GM12891 (cell line): Measurements from ENCODE around the gene MRPL10.

Source experiments
- PAX5 ChIP-seq: IDR thresholded peaks from 2 replicates; pipeline ENCODE4 v1.6.1; 2011; ENCODE audit warnings: low read length, moderate library complexity, mild to moderate bottlenecking; ENCODE audit not compliant: insufficient read depth, severe bottlenecking
- POLR2A ChIP-seq: IDR thresholded peaks from 2 replicates; pipeline ENCODE4 v1.6.1; 2011; ENCODE audit warnings: low read depth, low read length, control low read depth
- POLR2AphosphoS5 ChIP-seq: IDR thresholded peaks from 2 replicates; pipeline ENCODE4 v1.6.1; 2011; ENCODE audit warnings: low read depth, low read length, control low read depth
- SPI1 ChIP-seq: IDR thresholded peaks from 2 replicates; pipeline ENCODE4 v1.6.1; 2011; ENCODE audit warnings: low read depth, low read length, control low read depth
- TAF1 ChIP-seq: IDR thresholded peaks from 2 replicates; pipeline ENCODE4 v1.6.1; 2011; ENCODE audit warnings: low read depth, low read length, control low read depth

GRCh38 chr17:47853616-47854015, 22.3 kb upstream of the MRPL10 start:
- no peak for TF ChIP-seq POLR2AphosphoS5
- no peak for TF ChIP-seq POLR2A
- no peak for TF ChIP-seq PAX5
- no peak for TF ChIP-seq TAF1
- no peak for TF ChIP-seq SPI1
